ENCODE data around the gene GSAP. TPM values are rescaled to one million over a fixed set of nuclear protein-coding genes. Genes with fewer than 3 reads are reported as not detected.

GSAP gene
- total and polyA plus RNA-seq, 2 of the 4 experiments (the other 2 are of a cell fraction), result 1.6 to 1.8 TPM

GRCh38 chr7:77461246-77461645 is 45.1 kb upstream of the GSAP start:
- no peaks in the 10 kb centered on the region for H3K9me3 ChIP-seq (ENCODE audit: control insufficient read depth, insufficient read depth, low read length)
- no peak overlapping the region for H4K5ac ChIP-seq (ENCODE audit: low read depth, low read length)
- H3K9ac ChIP-seq (ENCODE audit: low read depth, low read length), result no peak overlapping the region
- ATAC-seq (ENCODE audit: low read depth), result no peak
- no peak overlapping the region for H3K4me3 ChIP-seq (ENCODE audit: insufficient read depth, low read depth, low read length)
- dilution Hi-C loops (cut with HindIII; ENCODE audit: low sequenced_read_pairs, unreplicated experiment), result no loop called here
- no peak overlapping the region for H2BK5ac ChIP-seq (ENCODE audit: low read depth, low read length, poor library complexity, severe bottlenecking)
- no peak overlapping the region for H3K27ac ChIP-seq (ENCODE audit: insufficient read depth, low read length)
- no peaks in the 10 kb centered on the region for H3K79me1 ChIP-seq (ENCODE audit: low read depth in 1 of 2, low read length in 2 of 2)
- H3K9me1 ChIP-seq (ENCODE audit: insufficient read depth, low read length), result peaks cover 3% of the 10 kb centered on the region
- no peak overlapping the region for H4K8ac ChIP-seq (ENCODE audit: low read depth in 2 of 2, low read length in 2 of 2)
- H4K20me1 ChIP-seq (ENCODE audit: insufficient read depth, low read length), result no peaks in the 10 kb centered on the region
- H3K23ac ChIP-seq (ENCODE audit: low read depth, low read length), result no peak overlapping the region
- no peak overlapping the region for H3K56ac ChIP-seq (ENCODE audit: extremely low read depth, insufficient read depth, low read length)
- TF ChIP-seq FOS (IDR thresholded peaks at IDR 0.05; ENCODE audit: low read depth, low read length) (no peak), ELK1 (IDR thresholded peaks at IDR 0.05; ENCODE audit: borderline replicate concordance, low read depth, low read length) (no peak), CTCF (conservative IDR thresholded peaks at IDR 0.05; ENCODE audit: low read depth, low read length) (no peak), CHD1 (IDR thresholded peaks at IDR 0.05; ENCODE audit: low read depth, low read length) (no peak), MAFK (IDR thresholded peaks at IDR 0.05; ENCODE audit: low read depth, low read length) (no peak)
- no peak overlapping the region for H2AFZ ChIP-seq (replicated peaks; ENCODE audit: low read length, poor library complexity)
- no peaks in the 10 kb centered on the region for H3K27me3 ChIP-seq (ENCODE audit: control insufficient read depth, insufficient read depth, low read length)
- ChIA-PET CTCF (no interaction called here), POLR2A (ENCODE audit: unreplicated experiment) (no interaction called here)
- H2AK9ac ChIP-seq (replicated peaks; ENCODE audit: low read depth, low read length, poor library complexity), result no peak overlapping the region
- in situ Hi-C loops (cut with MboI; ENCODE audit: low sequenced_read_pairs), result no loop called here
- H3K4me2 ChIP-seq (ENCODE audit: low read depth, low read length), result no peak overlapping the region
- peaks cover 2% of the 10 kb centered on the region for H3K4me1 ChIP-seq (ENCODE audit: control insufficient read depth, insufficient read depth, low read length)
- H2BK20ac ChIP-seq (ENCODE audit: low read depth, low read length), result no peak overlapping the region
- no peak overlapping the region for H3K18ac ChIP-seq (ENCODE audit: low read depth, low read length)
- DNase-seq, result no peak
- H3K36me3 ChIP-seq (ENCODE audit: control insufficient read depth, insufficient read depth, low read length), result no peaks in the 10 kb centered on the region
- no peak overlapping the region for H2BK15ac ChIP-seq (ENCODE audit: low read depth, low read length)
- intact Hi-C loops (cut with micrococcal nuclease), result no loop called here
- H3K14ac ChIP-seq (replicated peaks; ENCODE audit: low read depth, low read length), result no peak overlapping the region; the same call in 1 of the 2 replicates
- H2AK5ac ChIP-seq (ENCODE audit: low read depth, low read length), result 0 out of 2 replicates have a peak overlapping the region, but pooled peaks have one; percentile 24
- WGBS, 2 experiments (ENCODE audit: extremely low coverage in 2 of 2, insufficient read length in 1 of 2), result 93% methylated on average over 3 of the region's 3 CpGs; no CpG with 5 or more reads in 1 of the 2 experiments
- H3K4ac ChIP-seq (ENCODE audit: low read depth, low read length), result no peak overlapping the region
- BruUV-seq (replicated peaks), result no TSS peak
- H2BK120ac ChIP-seq (ENCODE audit: low read depth, low read length), result no peak overlapping the region
- H4K91ac ChIP-seq (ENCODE audit: insufficient read depth, low read depth, low read length), result no peak overlapping the region

All from IMR-90 (cell line).